GM23338 (cell line): ENCODE measurements around the gene F13A1.

ENCODE experiments used
- CTCF ChIP-seq, 2 experiments: fragments of 200-600 bp in 1 of 2; sonication (generic) in 1 of 2; conservative IDR thresholded peaks; 2 replicates each; pipeline versions ENCODE4 v1.5.1 to v1.6.1; 2016 to 2017; ENCODE audit warnings: antibody characterized with exemption in 2 of 2, low read depth in 2 of 2, mild to moderate bottlenecking in 2 of 2, moderate library complexity in 1 of 2
- ETS1 ChIP-seq: IDR thresholded peaks from 2 replicates; pipeline ENCODE4 v1.6.1; 2016; ENCODE audit warnings: antibody characterized with exemption
- EZH2 ChIP-seq: fragments of 200-600 bp; sonication (generic); IDR thresholded peaks from one replicate; pipeline ENCODE4 v1.8.0; 2017; ENCODE audit warnings: antibody characterized with exemption, mild to moderate bottlenecking, low read depth; ENCODE audit not compliant: unreplicated experiment
- EZH2phosphoT487 ChIP-seq: fragments of 200-600 bp; sonication (generic); IDR thresholded peaks from one replicate; pipeline ENCODE4 v1.8.1; 2018; ENCODE audit warnings: antibody characterized with exemption; ENCODE audit not compliant: unreplicated experiment
- JUNB ChIP-seq: IDR thresholded peaks from one replicate; pipeline ENCODE4 v1.6.1; 2016; ENCODE audit warnings: antibody characterized with exemption; ENCODE audit not compliant: unreplicated experiment
- NANOG ChIP-seq: IDR thresholded peaks from 2 replicates; pipeline ENCODE4 v1.6.1; 2016; ENCODE audit warnings: antibody characterized with exemption, borderline replicate concordance
- POLR2AphosphoS5 ChIP-seq: IDR thresholded peaks from 2 replicates; pipeline ENCODE4 v1.6.1; 2016; ENCODE audit warnings: antibody characterized with exemption, low read depth
- STAT1 ChIP-seq: IDR thresholded peaks from one replicate; pipeline ENCODE4 v1.6.1; 2016; ENCODE audit warnings: antibody characterized with exemption; ENCODE audit not compliant: unreplicated experiment
- ZNF114 ChIP-seq: fragments of 250-450 bp; sonication (Bioruptor Pico); IDR thresholded peaks from 2 replicates; pipeline ENCODE4 v1.5.0; 2020; ENCODE audit warnings: mild to moderate bottlenecking, moderate library complexity
- ZNF331 ChIP-seq: fragments of 250-450 bp; sonication (Bioruptor Pico); IDR thresholded peaks from 2 replicates; pipeline ENCODE4 v1.5.0; 2020; ENCODE audit warnings: low read depth, mild to moderate bottlenecking, moderate library complexity
- TF ChIP-seq, protein P1 (sequence below): IDR thresholded peaks from one replicate; pipeline ENCODE4 v1.6.1; 2018; ENCODE audit warnings: antibody characterized with exemption; ENCODE audit not compliant: unreplicated experiment

DNA sequence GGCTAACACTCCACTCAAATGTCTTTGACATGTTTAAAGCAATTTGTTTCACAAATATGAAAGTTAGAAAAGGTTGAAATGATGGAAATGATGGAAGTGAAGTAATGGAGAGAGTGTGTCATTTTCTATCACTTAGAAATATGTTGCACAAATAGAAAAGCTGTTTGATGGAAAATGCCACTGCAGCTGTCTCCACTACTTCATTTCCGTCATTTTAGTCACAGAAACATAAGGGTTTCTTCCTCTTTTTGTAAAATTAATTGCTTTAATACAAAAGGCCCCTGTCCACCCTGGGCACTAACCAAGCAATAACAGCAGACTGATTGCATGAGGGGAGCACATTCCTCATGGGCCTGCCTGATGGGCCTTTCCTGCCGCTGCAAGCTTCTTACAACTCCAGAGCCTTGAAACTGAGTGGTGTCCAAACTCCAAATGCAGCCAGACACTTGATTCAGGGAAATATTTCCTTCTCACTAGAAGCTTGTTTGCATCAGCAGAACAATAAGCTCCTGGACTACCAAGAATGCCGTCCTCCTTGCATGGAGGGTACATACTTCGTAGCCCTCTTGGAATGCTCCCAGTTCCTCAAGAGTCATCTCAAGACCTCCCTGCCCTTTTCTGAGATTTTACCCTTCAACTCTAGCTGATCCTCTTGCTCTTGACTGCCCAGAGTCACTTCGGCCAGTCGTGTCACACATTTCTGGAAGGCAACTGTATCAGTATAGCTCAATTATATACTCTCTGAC is 36.1 kb downstream of the F13A1 start:
- no peak for TF ChIP-seq CTCF (conservative IDR thresholded peaks at IDR 0.05; ENCODE audit: low read depth in 2 of 2)
- TF ChIP-seq POLR2AphosphoS5, result no peak
- TF ChIP-seq EZH2, result no peak
- no peak for TF ChIP-seq EZH2phosphoT487
- TF ChIP-seq, protein P1, sequence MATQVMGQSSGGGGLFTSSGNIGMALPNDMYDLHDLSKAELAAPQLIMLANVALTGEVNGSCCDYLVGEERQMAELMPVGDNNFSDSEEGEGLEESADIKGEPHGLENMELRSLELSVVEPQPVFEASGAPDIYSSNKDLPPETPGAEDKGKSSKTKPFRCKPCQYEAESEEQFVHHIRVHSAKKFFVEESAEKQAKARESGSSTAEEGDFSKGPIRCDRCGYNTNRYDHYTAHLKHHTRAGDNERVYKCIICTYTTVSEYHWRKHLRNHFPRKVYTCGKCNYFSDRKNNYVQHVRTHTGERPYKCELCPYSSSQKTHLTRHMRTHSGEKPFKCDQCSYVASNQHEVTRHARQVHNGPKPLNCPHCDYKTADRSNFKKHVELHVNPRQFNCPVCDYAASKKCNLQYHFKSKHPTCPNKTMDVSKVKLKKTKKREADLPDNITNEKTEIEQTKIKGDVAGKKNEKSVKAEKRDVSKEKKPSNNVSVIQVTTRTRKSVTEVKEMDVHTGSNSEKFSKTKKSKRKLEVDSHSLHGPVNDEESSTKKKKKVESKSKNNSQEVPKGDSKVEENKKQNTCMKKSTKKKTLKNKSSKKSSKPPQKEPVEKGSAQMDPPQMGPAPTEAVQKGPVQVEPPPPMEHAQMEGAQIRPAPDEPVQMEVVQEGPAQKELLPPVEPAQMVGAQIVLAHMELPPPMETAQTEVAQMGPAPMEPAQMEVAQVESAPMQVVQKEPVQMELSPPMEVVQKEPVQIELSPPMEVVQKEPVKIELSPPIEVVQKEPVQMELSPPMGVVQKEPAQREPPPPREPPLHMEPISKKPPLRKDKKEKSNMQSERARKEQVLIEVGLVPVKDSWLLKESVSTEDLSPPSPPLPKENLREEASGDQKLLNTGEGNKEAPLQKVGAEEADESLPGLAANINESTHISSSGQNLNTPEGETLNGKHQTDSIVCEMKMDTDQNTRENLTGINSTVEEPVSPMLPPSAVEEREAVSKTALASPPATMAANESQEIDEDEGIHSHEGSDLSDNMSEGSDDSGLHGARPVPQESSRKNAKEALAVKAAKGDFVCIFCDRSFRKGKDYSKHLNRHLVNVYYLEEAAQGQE, result no peak
- TF ChIP-seq STAT1, result no peak
- TF ChIP-seq ETS1, result no peak
- no peak for TF ChIP-seq ZNF331 (CRISPR knock-in tag)
- TF ChIP-seq ZNF114, result no peak
- TF ChIP-seq JUNB, result no peak
- no peak for TF ChIP-seq NANOG
